GM12878 (cell line): ENCODE measurements around the gene SLC1A5. TPM values are rescaled to one million over a fixed set of nuclear protein-coding genes. Genes with fewer than 3 reads are reported as not detected.

Experiments used
- ATAC-seq: fragments of 200-7000 bp; cut with Tn5 transposase; 3 replicates; pipeline ENCODE4 v1.9.1; 2020; ENCODE audit warnings: mild to moderate bottlenecking, moderate library complexity
- BruUV-seq: library from RNA; stranded (reverse); fragments of 400-500 nt; replicated peaks from 2 replicates; lab custom pipeline; 2021; lab: Mats Ljungman, UMichigan
- CTCF ChIA-PET: fragments of 300-600 bp; sonication (Branson Sonifier 250); formaldehyde crosslinking; extraction: SDS; loops from one replicate; lab custom pipeline; 2021; ENCODE audit warnings: inconsistent platforms; lab: Yijun Ruan, JAX
- POLR2A ChIA-PET: fragments of 350-600 bp; formaldehyde crosslinking; extraction: SDS; loops from one replicate; lab custom pipeline; 2021; ENCODE audit warnings: inconsistent platforms; lab: Charles Lee
- RAD21 ChIA-PET: fragments of 300-600 bp; sonication (Branson Sonifier 250); formaldehyde crosslinking; loops from one replicate; lab custom pipeline; 2023; ENCODE audit warnings: antibody characterized with exemption; ENCODE audit not compliant: unreplicated experiment; lab: Charles Lee
- SMC1A ChIA-PET: fragments of 300-600 bp; sonication (Branson Sonifier 250); formaldehyde crosslinking; loops from one replicate; lab custom pipeline; 2023; ENCODE audit not compliant: unreplicated experiment, uncharacterized antibody; lab: Charles Lee
- DNase-seq: peaks from one replicate; pipeline ENCODE4 v3.0.0-alpha.2; 2011; ENCODE audit warnings: low read depth, low spot score
- FAIRE-seq: peaks from 3 replicates; lab custom pipeline; 2011; peaks lifted over from hg19 to GRCh38; lab: Jason Lieb, UNC
- H2AFZ ChIP-seq: 2 replicates; pipeline ENCODE4 v1.6.0; 2011; ENCODE audit warnings: low read depth, low read length, control low read depth; ENCODE audit not compliant: control insufficient read depth
- H3K27ac ChIP-seq: 2 replicates; pipeline ENCODE4 v1.5.1; 2011; ENCODE audit warnings: control low read depth; ENCODE audit not compliant: control insufficient read depth, insufficient read depth
- H3K27me3 ChIP-seq, 2 experiments: replicated peaks in 1 of 2; 2 replicates each; pipeline versions ENCODE4 v1.6.0 to v1.6.1; 2011; ENCODE audit warnings: low read length in 1 of 2; ENCODE audit not compliant: control insufficient read depth in 2 of 2, insufficient read depth in 2 of 2
- H3K36me3 ChIP-seq, 2 experiments: 2 replicates each; pipeline ENCODE4 v1.5.1; 2011; ENCODE audit warnings: low read length in 1 of 2; ENCODE audit not compliant: control insufficient read depth in 2 of 2, insufficient read depth in 2 of 2
- H3K4me1 ChIP-seq: 2 replicates; pipeline ENCODE4 v1.6.1; 2011; ENCODE audit warnings: mild to moderate bottlenecking, low read length, moderate library complexity, mixed read lengths; ENCODE audit not compliant: control insufficient read depth, insufficient read depth
- H3K4me2 ChIP-seq: 2 replicates; pipeline ENCODE4 v1.6.0; 2011; ENCODE audit warnings: control low read depth; ENCODE audit not compliant: control insufficient read depth, insufficient read depth
- H3K4me3 ChIP-seq: fragments of 200-600 bp; sonication (generic); 2 replicates; pipeline ENCODE4 v1.5.1; 2016
- H3K79me2 ChIP-seq: 2 replicates; pipeline ENCODE4 v1.6.0; 2011; ENCODE audit warnings: low read length; ENCODE audit not compliant: control insufficient read depth, insufficient read depth
- H3K9ac ChIP-seq: 2 replicates; pipeline ENCODE4 v1.8.0; 2011; ENCODE audit warnings: low read length, control low read depth, mixed read lengths; ENCODE audit not compliant: control insufficient read depth, insufficient read depth
- H3K9me3 ChIP-seq: replicated peaks from 3 replicates; pipeline ENCODE4 v1.5.1; 2011; ENCODE audit warnings: mild to moderate bottlenecking, low read length; ENCODE audit not compliant: control insufficient read depth, insufficient read depth
- H4K20me1 ChIP-seq: 2 replicates; pipeline ENCODE4 v1.6.0; 2011; ENCODE audit not compliant: control insufficient read depth, insufficient read depth
- CREB1 ChIP-seq: IDR thresholded peaks from 2 replicates; pipeline ENCODE4 v1.6.1; 2012; ENCODE audit warnings: low read depth, mild to moderate bottlenecking, inconsistent platforms
- ESRRA ChIP-seq: IDR thresholded peaks from 2 replicates; pipeline ENCODE4 v1.6.1; 2012; ENCODE audit warnings: mild to moderate bottlenecking, low read length, improper control_type of control experiment
- MYC ChIP-seq: IDR thresholded peaks from 2 replicates; pipeline ENCODE4 v1.6.1; 2011; ENCODE audit warnings: mild to moderate bottlenecking, low read length, moderate library complexity, inconsistent platforms; ENCODE audit not compliant: insufficient read depth, insufficient replicate concordance, insufficient read length, severe bottlenecking
- POLR2A ChIP-seq: IDR thresholded peaks from 2 replicates; pipeline ENCODE4 v1.6.1; 2011; ENCODE audit warnings: low read depth, mild to moderate bottlenecking, low read length
- POLR2AphosphoS2 ChIP-seq: IDR thresholded peaks from 2 replicates; pipeline ENCODE4 v1.6.1; 2011; ENCODE audit warnings: low read depth, mild to moderate bottlenecking, low read length, improper control_type of control experiment, moderate library complexity
- SPI1 ChIP-seq: IDR thresholded peaks from 2 replicates; pipeline ENCODE4 v1.6.1; 2011; ENCODE audit warnings: low read depth, mild to moderate bottlenecking, low read length, moderate library complexity, borderline replicate concordance; ENCODE audit not compliant: insufficient read depth
- STAT1 ChIP-seq: fragments of 450-650 bp; conservative IDR thresholded peaks from 2 replicates; pipeline ENCODE4 v1.6.1; 2014; ENCODE audit warnings: antibody characterized with exemption, mild to moderate bottlenecking
- TCF3 ChIP-seq: IDR thresholded peaks from 2 replicates; pipeline ENCODE4 v1.6.1; 2012; ENCODE audit warnings: low read depth, mild to moderate bottlenecking, low read length, borderline replicate concordance; ENCODE audit not compliant: insufficient read depth
- WGBS: methylation state at CpG from one replicate; pipeline ENCODE4 v1.1.6; 2016; ENCODE audit warnings: low lambda C conversion rate; ENCODE audit not compliant: insufficient replicate concordance, insufficient coverage; ENCODE audit errors: missing lambda C conversion rate; 5-methylcytosine and 5-hydroxymethylcytosine counted together
- in situ Hi-C: fragments of 300-500 bp; cut with MboI; formaldehyde crosslinking; loops from 9 replicates; pipeline ENCODE4 v1.14.3; 2018; ENCODE audit warnings: mixed read lengths
- intact Hi-C: fragments of 100-400 bp; cut with micrococcal nuclease; formaldehyde crosslinking; loops from one replicate; pipeline ENCODE4 v1.14.2; 2022; ENCODE audit not compliant: unreplicated experiment
- polyA plus RNA-seq, 11 experiments: library from polyadenylated mRNA; depleted of rRNA in 4 of 11; unstranded in 6 of 11; stranded (reverse) in 5 of 11; fragments of >200 nt; fragmentation: Nextera tagmentation in 4 of 11; fragmentation: Illumina TruSeq in 1 of 11; extraction: Ambion mirVana in 4 of 11; extraction: Trizol in 1 of 11; gene quantifications; 1 replicate in 1 of 11; 2 replicates in 10 of 11; pipeline versions ENCODE4 v1.2.1 to v1.2.3, GENCODE V29; 2011 to 2016; ENCODE audit warnings: inconsistent platforms in 2 of 11, missing spikeins in 2 of 11, low read depth in 1 of 11
- total RNA-seq, 4 experiments: library from RNA; depleted of rRNA in 3 of 4; stranded (reverse); fragments of >200 nt in 3 of 4; fragmentation: Illumina TruSeq in 1 of 4; extraction: Trizol in 1 of 4; gene quantifications; 2 replicates each; pipeline versions ENCODE4 v1.2.1 to v1.2.3, GENCODE V29; 2013 to 2021
- TF ChIP-seq, protein P1 (sequence below): fragments of 150-350 bp; IDR thresholded peaks from 2 replicates; pipeline ENCODE4 v1.6.1; 2014; ENCODE audit warnings: mild to moderate bottlenecking, low read depth, low read length
- TF ChIP-seq, protein P2 (sequence below): IDR thresholded peaks from 2 replicates; pipeline ENCODE4 v1.6.1; 2012; ENCODE audit warnings: low read depth, low read length, improper control_type of control experiment

The SLC1A5 gene
- total and polyA plus RNA-seq, 10 of the 15 experiments (the other 5 are each of a cell fraction or from before 2014, with no cell fraction given): 9.1 to 129 (median 60.9) TPM

DNA sequence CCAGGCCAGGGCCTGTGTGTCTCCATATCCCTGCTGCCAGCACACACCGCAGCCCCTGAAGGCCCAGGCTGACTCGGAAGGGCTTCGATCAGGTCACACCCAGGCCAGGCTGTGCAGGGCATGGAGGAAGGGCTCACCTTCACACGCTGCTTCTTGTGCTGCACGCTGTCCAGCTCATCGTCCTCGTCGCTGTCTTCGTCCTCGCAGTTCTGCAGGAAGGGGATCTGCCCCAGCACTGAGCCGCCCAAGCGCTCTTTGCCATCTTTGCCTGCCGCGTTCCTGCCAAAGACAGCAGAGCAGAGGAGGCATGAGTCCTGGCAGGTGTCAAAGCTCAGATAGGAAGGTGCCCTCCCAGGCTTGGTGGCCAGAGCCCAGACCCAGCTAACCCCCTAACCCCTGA is 57.8 kb downstream of the SLC1A5 start:
- RAD21 ChIA-PET: interaction anchor here (0.6 kb wide), 1 partner anchor 69 kb away, joined by 3 read pairs; the partner anchor contains the start of gene DACT3
- SMC1A ChIA-PET: no interaction called here
- peaks cover 3% of the 10 kb centered on the region; the same call in 1 of the 2 replicates for H3K79me2 ChIP-seq
- no peak overlapping the region for H2AFZ ChIP-seq
- intact Hi-C loops (no loop called here), in situ Hi-C loops (no loop called here)
- ATAC-seq (no peak), FAIRE-seq (no peak), DNase-seq (no peak)
- no peak overlapping the region for H3K9ac ChIP-seq
- BruUV-seq: no TSS peak
- H3K4me1 ChIP-seq: peaks cover 10% of the 10 kb centered on the region
- peak; percentile 41 for TF ChIP-seq POLR2A
- TF ChIP-seq, protein P1, sequence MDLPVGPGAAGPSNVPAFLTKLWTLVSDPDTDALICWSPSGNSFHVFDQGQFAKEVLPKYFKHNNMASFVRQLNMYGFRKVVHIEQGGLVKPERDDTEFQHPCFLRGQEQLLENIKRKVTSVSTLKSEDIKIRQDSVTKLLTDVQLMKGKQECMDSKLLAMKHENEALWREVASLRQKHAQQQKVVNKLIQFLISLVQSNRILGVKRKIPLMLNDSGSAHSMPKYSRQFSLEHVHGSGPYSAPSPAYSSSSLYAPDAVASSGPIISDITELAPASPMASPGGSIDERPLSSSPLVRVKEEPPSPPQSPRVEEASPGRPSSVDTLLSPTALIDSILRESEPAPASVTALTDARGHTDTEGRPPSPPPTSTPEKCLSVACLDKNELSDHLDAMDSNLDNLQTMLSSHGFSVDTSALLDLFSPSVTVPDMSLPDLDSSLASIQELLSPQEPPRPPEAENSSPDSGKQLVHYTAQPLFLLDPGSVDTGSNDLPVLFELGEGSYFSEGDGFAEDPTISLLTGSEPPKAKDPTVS: no peak
- POLR2A ChIA-PET: no interaction called here
- over 99% methylated on average over 14 of the region's 14 CpGs for WGBS
- H3K4me2 ChIP-seq: no peak overlapping the region
- peaks cover 52 to 74% of the 10 kb centered on the region in 2 experiments for H3K36me3 ChIP-seq
- H3K9me3 ChIP-seq: no peaks in the 10 kb centered on the region
- H4K20me1 ChIP-seq: no peaks in the 10 kb centered on the region; the same call in none of the 2 replicates
- no peak overlapping the region for H3K4me3 ChIP-seq
- CTCF ChIA-PET: interaction anchor here (0.6 to 6.0 kb wide), 4 partner anchors 11 to 186 kb away, joined by 3 to 78 read pairs (median 18); partner anchors contain the start of gene PRKD2
- H3K27ac ChIP-seq: no peak overlapping the region
- no peaks in the 10 kb centered on the region for H3K27me3 ChIP-seq

DNA sequence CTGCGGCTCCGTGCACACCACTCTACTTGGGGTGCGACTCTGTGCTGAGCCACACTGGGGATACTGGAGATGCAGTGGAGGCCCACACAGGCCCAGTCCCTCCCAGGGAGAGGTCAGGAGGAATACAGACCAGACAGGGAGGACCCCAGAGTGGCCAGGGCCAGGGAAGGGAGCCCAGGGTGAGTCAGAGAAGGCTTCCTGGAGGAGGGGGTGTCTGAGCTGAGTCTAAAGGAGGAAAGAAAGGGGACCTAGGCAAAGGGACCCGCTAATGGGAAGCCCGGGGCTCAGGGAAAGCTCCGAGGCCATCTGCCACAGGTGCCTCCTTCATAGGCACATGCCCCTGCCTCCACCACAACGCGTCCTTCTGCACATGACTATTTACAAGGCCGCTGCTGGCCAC is 58.2 kb downstream of the SLC1A5 start:
- intact Hi-C loops (no loop called here), in situ Hi-C loops (no loop called here)
- SMC1A ChIA-PET: no interaction called here
- H3K36me3 ChIP-seq: peaks cover 50 to 77% of the 10 kb centered on the region in 2 experiments
- RAD21 ChIA-PET: interaction anchor here (0.6 kb wide), 1 partner anchor 69 kb away, joined by 3 read pairs; the partner anchor contains the start of gene DACT3
- BruUV-seq: no TSS peak
- H3K9ac ChIP-seq: no peak overlapping the region
- CTCF ChIA-PET: interaction anchor here (1.7 to 6.0 kb wide), 4 partner anchors 12 to 25 kb away, joined by 4 to 78 read pairs (median 22); partner anchors contain the start of gene PRKD2
- H3K27ac ChIP-seq: no peak overlapping the region
- no peak overlapping the region for H3K4me3 ChIP-seq
- ATAC-seq (no peak), FAIRE-seq (no peak), DNase-seq (no peak)
- POLR2A ChIA-PET: no interaction called here
- H3K27me3 ChIP-seq: no peaks in the 10 kb centered on the region
- WGBS: 94% methylated on average over 9 of the region's 9 CpGs
- H4K20me1 ChIP-seq: no peaks in the 10 kb centered on the region; the same call in none of the 2 replicates
- H3K79me2 ChIP-seq: peaks cover 3% of the 10 kb centered on the region; the same call in 1 of the 2 replicates
- peaks cover 10% of the 10 kb centered on the region for H3K4me1 ChIP-seq
- H2AFZ ChIP-seq: no peak overlapping the region
- no peaks in the 10 kb centered on the region for H3K9me3 ChIP-seq
- no peak overlapping the region for H3K4me2 ChIP-seq
- no peak for TF ChIP-seq TCF3
- no peak for TF ChIP-seq MYC
- no peak for TF ChIP-seq POLR2AphosphoS2
- no peak for TF ChIP-seq ESRRA
- TF ChIP-seq STAT1: no peak
- TF ChIP-seq, protein P1: no peak
- TF ChIP-seq, protein P2, sequence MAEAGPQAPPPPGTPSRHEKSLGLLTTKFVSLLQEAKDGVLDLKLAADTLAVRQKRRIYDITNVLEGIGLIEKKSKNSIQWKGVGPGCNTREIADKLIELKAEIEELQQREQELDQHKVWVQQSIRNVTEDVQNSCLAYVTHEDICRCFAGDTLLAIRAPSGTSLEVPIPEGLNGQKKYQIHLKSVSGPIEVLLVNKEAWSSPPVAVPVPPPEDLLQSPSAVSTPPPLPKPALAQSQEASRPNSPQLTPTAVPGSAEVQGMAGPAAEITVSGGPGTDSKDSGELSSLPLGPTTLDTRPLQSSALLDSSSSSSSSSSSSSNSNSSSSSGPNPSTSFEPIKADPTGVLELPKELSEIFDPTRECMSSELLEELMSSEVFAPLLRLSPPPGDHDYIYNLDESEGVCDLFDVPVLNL: no peak
- TF ChIP-seq CREB1: no peak
- TF ChIP-seq SPI1: no peak
